Stimulated activated naive B cell treated with anti-CD40 and anti-IgM and Interleukin-4, amounts not matched to agents 10 μg/mL and 1 μg/mL and 100 μg/mL, for 72 hours (primary cell): ENCODE measurements around the gene PAFAH2.
A peak's percentile ranks its signal among the peaks of the same experiment; 100 is the strongest.
"Not testable (repeated sequence)": the region's sequence is repeated elsewhere in the genome, so short reads cannot be mapped to it uniquely, and the experiment has no call there.

Source experiments
- ATAC-seq, 2 donors: fragments of 150-1000 bp; cut with Tn5 transposase; replicated peaks; 2 replicates each; pipeline ENCODE4 v1.10.0; 2021; ENCODE audit warnings: moderate library complexity in 1 of 2
- DNase-seq: peaks from one replicate; pipeline ENCODE4 v3.0.0; 2021
- H3K27ac Mint-ChIP-seq: one replicate; pipeline ENCODE4 v1.8.0; 2022; ENCODE audit warnings: mild to moderate bottlenecking, mixed read lengths
- H3K27me3 Mint-ChIP-seq, 2 donors: one replicate each; pipeline ENCODE4 v1.8.0; 2022; ENCODE audit warnings: mixed read lengths in 2 of 2
- H3K36me3 Mint-ChIP-seq, 2 donors: one replicate each; pipeline ENCODE4 v1.8.0; 2022; ENCODE audit warnings: mixed read lengths in 2 of 2, mild to moderate bottlenecking in 1 of 2
- H3K4me1 Mint-ChIP-seq, 2 donors: one replicate each; pipeline ENCODE4 v1.8.0; 2022; ENCODE audit warnings: mixed read lengths in 2 of 2, mild to moderate bottlenecking in 1 of 2
- H3K4me3 Mint-ChIP-seq, 2 donors: one replicate each; pipeline ENCODE4 v1.8.0; 2022; ENCODE audit warnings: mild to moderate bottlenecking in 2 of 2, mixed read lengths in 2 of 2, moderate library complexity in 1 of 2
- H3K9me3 Mint-ChIP-seq, 2 donors: one replicate each; pipeline ENCODE4 v1.8.0; 2022; ENCODE audit warnings: mixed read lengths in 2 of 2, mild to moderate bottlenecking in 1 of 2

PAFAH2 gene

GRCh38 chr1:25990702-25991395 lies 7.0 kb downstream of the PAFAH2 start:
- H3K4me1 Mint-ChIP-seq: peaks cover 8 to 28% of the 10 kb centered on the region in 2 donors
- H3K27ac Mint-ChIP-seq: peak overlapping the region; percentile 68
- peak overlapping the region in 1 of 2 donors; percentile 56 for H3K4me3 Mint-ChIP-seq
- H3K36me3 Mint-ChIP-seq: peaks cover 23 to 35% of the 10 kb centered on the region in 2 donors
- no peaks in the 10 kb centered on the region for H3K9me3 Mint-ChIP-seq
- H3K27me3 Mint-ChIP-seq: no peaks in the 10 kb centered on the region
- DNase-seq (no peak), ATAC-seq (peak in 1 of 2 donors; percentile 18)

- no peaks in the 10 kb centered on the region for H3K9me3 Mint-ChIP-seq
- no peak overlapping the region for H3K4me3 Mint-ChIP-seq
- peaks cover 27 to 37% of the 10 kb centered on the region in 2 donors for H3K36me3 Mint-ChIP-seq
- no peaks in the 10 kb centered on the region for H3K27me3 Mint-ChIP-seq
- H3K27ac Mint-ChIP-seq: no peak overlapping the region
- H3K4me1 Mint-ChIP-seq: peaks cover 8 to 28% of the 10 kb centered on the region in 2 donors
- ATAC-seq: no peak
- no peak for DNase-seq
Measured at GRCh38 chr1:25990251-25990650, 7.6 kb downstream of the PAFAH2 start.

- Mint-ChIP-seq H3K27me3 (no peaks in the 10 kb centered on the region), H3K4me3 (no peak overlapping the region), H3K9me3 (no peaks in the 10 kb centered on the region), H3K36me3 (peaks cover 25 to 37% of the 10 kb centered on the region in 2 donors), H3K27ac (no peak overlapping the region), H3K4me1 (peaks cover 8 to 28% of the 10 kb centered on the region in 2 donors)
- DNase-seq (no peak), ATAC-seq (no peak)
Measured at GRCh38 chr1:25989440-25990234, 8.2 kb downstream of the PAFAH2 start.

GRCh38 chr1:25987951-25988350 lies 9.9 kb downstream of the PAFAH2 start:
- H3K36me3 Mint-ChIP-seq: peaks cover 27 to 42% of the 10 kb centered on the region in 2 donors
- H3K4me1 Mint-ChIP-seq: peaks cover 6 to 22% of the 10 kb centered on the region in 2 donors
- H3K27ac Mint-ChIP-seq: no peak overlapping the region
- H3K9me3 Mint-ChIP-seq: no peaks in the 10 kb centered on the region
- no peak for ATAC-seq
- no peak for DNase-seq
- no peaks in the 10 kb centered on the region for H3K27me3 Mint-ChIP-seq
- no peak overlapping the region for H3K4me3 Mint-ChIP-seq

GRCh38 chr1:25986773-25987172 lies 11.1 kb downstream of the PAFAH2 start:
- Mint-ChIP-seq H3K4me1 (peaks cover 6 to 22% of the 10 kb centered on the region in 2 donors), H3K36me3 (peaks cover 39 to 49% of the 10 kb centered on the region in 2 donors)
- H3K4me3 Mint-ChIP-seq: not testable (repeated sequence)

GRCh38 chr1:25985670-25986069 lies 12.2 kb downstream of the PAFAH2 start:
- DNase-seq: no peak
- H3K9me3 Mint-ChIP-seq: no peaks in the 10 kb centered on the region
- no peak overlapping the region for H3K4me3 Mint-ChIP-seq
- no peak overlapping the region for H3K27ac Mint-ChIP-seq
- no peaks in the 10 kb centered on the region for H3K27me3 Mint-ChIP-seq
- ATAC-seq: no peak
- H3K4me1 Mint-ChIP-seq: peaks cover 2 to 16% of the 10 kb centered on the region in 2 donors
- H3K36me3 Mint-ChIP-seq: peaks cover 43 to 52% of the 10 kb centered on the region in 2 donors

More at GRCh38 chr1:25986773-25987172, 11.1 kb downstream of the PAFAH2 start:
- DNase-seq, H3K27ac Mint-ChIP-seq, H3K9me3 Mint-ChIP-seq, H3K27me3 Mint-ChIP-seq, ATAC-seq: not testable (repeated sequence)

GRCh38 chr1:25985171-25985570 lies 12.7 kb downstream of the PAFAH2 start:
- Mint-ChIP-seq H3K9me3 (no peaks in the 10 kb centered on the region), H3K4me3 (no peak overlapping the region), H3K27me3 (no peaks in the 10 kb centered on the region), H3K4me1 (peaks cover 2 to 11% of the 10 kb centered on the region in 2 donors), H3K36me3 (peaks cover 43 to 52% of the 10 kb centered on the region in 2 donors), H3K27ac (no peak overlapping the region)
- DNase-seq (no peak), ATAC-seq (no peak)

GRCh38 chr1:25979210-25979609 lies 18.7 kb downstream of the PAFAH2 start:
- Mint-ChIP-seq H3K9me3 (no peaks in the 10 kb centered on the region), H3K4me3 (no peak overlapping the region), H3K27ac (no peak overlapping the region), H3K36me3 (peaks cover 46 to 48% of the 10 kb centered on the region in 2 donors), H3K27me3 (no peaks in the 10 kb centered on the region), H3K4me1 (peaks cover 0 to 6% of the 10 kb centered on the region in 2 donors)
- DNase-seq: no peak
- ATAC-seq: no peak

GRCh38 chr1:25978403-25978802 lies 19.5 kb downstream of the PAFAH2 start:
- no peak overlapping the region for H3K4me3 Mint-ChIP-seq
- no peaks in the 10 kb centered on the region for H3K27me3 Mint-ChIP-seq
- ATAC-seq (no peak), DNase-seq (no peak)
- H3K4me1 Mint-ChIP-seq: peaks cover 0 to 6% of the 10 kb centered on the region in 2 donors
- H3K27ac Mint-ChIP-seq: no peak overlapping the region
- peaks cover 50% of the 10 kb centered on the region in 2 donors for H3K36me3 Mint-ChIP-seq
- H3K9me3 Mint-ChIP-seq: no peaks in the 10 kb centered on the region

- Mint-ChIP-seq H3K9me3 (no peaks in the 10 kb centered on the region), H3K36me3 (peaks cover 47 to 49% of the 10 kb centered on the region in 2 donors), H3K4me3 (no peak overlapping the region), H3K27ac (no peak overlapping the region), H3K27me3 (no peaks in the 10 kb centered on the region), H3K4me1 (peaks cover under 1 to 8% of the 10 kb centered on the region in 2 donors)
- DNase-seq: no peak
- ATAC-seq: no peak
Measured at GRCh38 chr1:25977801-25978200, 20.1 kb downstream of the PAFAH2 start.

GRCh38 chr1:25973610-25974321 lies 24.1 kb downstream of the PAFAH2 start:
- no peak for ATAC-seq
- peaks cover 41 to 50% of the 10 kb centered on the region in 2 donors for H3K36me3 Mint-ChIP-seq
- no peak for DNase-seq
- H3K9me3 Mint-ChIP-seq: no peaks in the 10 kb centered on the region
- H3K4me3 Mint-ChIP-seq: no peak overlapping the region
- H3K27me3 Mint-ChIP-seq: no peaks in the 10 kb centered on the region
- H3K27ac Mint-ChIP-seq: no peak overlapping the region
- H3K4me1 Mint-ChIP-seq: peaks cover 19 to 32% of the 10 kb centered on the region in 2 donors

GRCh38 chr1:25971811-25972180 lies 26.1 kb downstream of the PAFAH2 start:
- peaks cover 25 to 36% of the 10 kb centered on the region in 2 donors for H3K4me1 Mint-ChIP-seq
- peak; percentile 35 to 37 for ATAC-seq
- H3K36me3 Mint-ChIP-seq: peaks cover 51 to 67% of the 10 kb centered on the region in 2 donors
- no peaks in the 10 kb centered on the region for H3K9me3 Mint-ChIP-seq
- H3K4me3 Mint-ChIP-seq: peak overlapping the region; percentile 11 to 34
- peak overlapping the region; percentile 90 for H3K27ac Mint-ChIP-seq
- DNase-seq: no peak
- no peaks in the 10 kb centered on the region for H3K27me3 Mint-ChIP-seq

GRCh38 chr1:25971066-25971810 lies 26.6 kb downstream of the PAFAH2 start:
- H3K27ac Mint-ChIP-seq: peak overlapping the region; percentile 90
- no peaks in the 10 kb centered on the region for H3K27me3 Mint-ChIP-seq
- peak overlapping the region in 1 of 2 donors; percentile 11 for H3K4me3 Mint-ChIP-seq
- ATAC-seq (peak; percentile 95 to 96), DNase-seq (peak; percentile 25)
- peaks cover 25 to 38% of the 10 kb centered on the region in 2 donors for H3K4me1 Mint-ChIP-seq
- H3K36me3 Mint-ChIP-seq: peaks cover 57 to 65% of the 10 kb centered on the region in 2 donors
- no peaks in the 10 kb centered on the region for H3K9me3 Mint-ChIP-seq

GRCh38 chr1:25967308-25967707 lies 30.6 kb downstream of the PAFAH2 start:
- Mint-ChIP-seq H3K36me3 (peaks cover 62 to 67% of the 10 kb centered on the region in 2 donors), H3K27me3 (no peaks in the 10 kb centered on the region), H3K4me1 (peaks cover 21 to 36% of the 10 kb centered on the region in 2 donors), H3K9me3 (no peaks in the 10 kb centered on the region), H3K27ac (no peak overlapping the region), H3K4me3 (no peak overlapping the region)
- DNase-seq: no peak
- no peak for ATAC-seq
